Heart right ventricle (tissue), 16 donors: Measurements from ENCODE around the gene C7. TPM values are rescaled to one million over a fixed set of nuclear protein-coding genes. Genes with fewer than 3 reads are reported as not detected.
"Not testable (repeated sequence)": the region's sequence is repeated elsewhere in the genome, so short reads cannot be mapped to it uniquely, and the experiment has no call there.

Experiments used
- ATAC-seq, 8 donors: fragments of 200-7000 bp; cut with Tn5 transposase; one replicate each; pipeline ENCODE4 v1.9.1; 2020; ENCODE audit warnings: mild to moderate bottlenecking in 8 of 8, moderate library complexity in 8 of 8, moderate number of reproducible peaks in 1 of 8
- DNase-seq, 2 donors: peaks; one replicate each; pipeline ENCODE4 v3.0.0-alpha.2; 2020
- H3K27ac ChIP-seq, 10 donors: fragments of 200-600 bp; sonication (generic) in 2 of 10; one replicate each; pipeline versions ENCODE4 v1.5.0 to v1.8.0; 2020 to 2022; ENCODE audit warnings: mild to moderate bottlenecking in 3 of 10
- H3K27me3 ChIP-seq, 7 donors: fragments of 200-600 bp; one replicate each; pipeline ENCODE4 v1.8.0; 2021 to 2022; ENCODE audit warnings: mild to moderate bottlenecking in 2 of 7
- H3K36me3 ChIP-seq, 9 donors: fragments of 200-600 bp; sonication (generic) in 1 of 9; one replicate each; pipeline versions ENCODE4 v1.5.0 to v1.8.0; 2020 to 2022; ENCODE audit warnings: mild to moderate bottlenecking in 2 of 9
- H3K4me1 ChIP-seq, 9 donors: fragments of 200-600 bp; sonication (generic) in 1 of 9; one replicate each; pipeline versions ENCODE4 v1.5.0 to v1.8.0; 2020 to 2022; ENCODE audit warnings: mild to moderate bottlenecking in 4 of 9
- H3K4me3 ChIP-seq, 10 donors: fragments of 200-600 bp; sonication (generic) in 2 of 10; one replicate each; pipeline versions ENCODE4 v1.5.0 to v1.8.0; 2020 to 2022; ENCODE audit warnings: mild to moderate bottlenecking in 7 of 10, moderate library complexity in 2 of 10
- H3K9me3 ChIP-seq, 11 donors: fragments of 200-600 bp in 10 of 11; sonication (generic) in 2 of 11; one replicate each; pipeline versions ENCODE4 v1.5.0 to v1.8.0; 2013 to 2022; ENCODE audit warnings: mild to moderate bottlenecking in 2 of 11, control low read depth in 1 of 11, moderate library complexity in 1 of 11
- CTCF ChIP-seq, 9 donors: fragments of 200-600 bp; sonication (generic) in 2 of 9; IDR thresholded peaks; one replicate each; pipeline versions ENCODE4 v1.5.0 to v1.8.0; 2021 to 2022; ENCODE audit warnings: antibody characterized with exemption in 9 of 9, mild to moderate bottlenecking in 5 of 9, moderate library complexity in 1 of 9
- WGBS, 2 donors: extraction: QIAGEN DNeasy Blood & Tissue Kit; methylation state at CpG; one replicate each; pipeline ENCODE4 v1.1.7; 2013; ENCODE audit warnings: inconsistent platforms in 1 of 2; 5-methylcytosine and 5-hydroxymethylcytosine counted together
- intact Hi-C, 10 donors: fragments of 100-400 bp; cut with DNase I; formaldehyde crosslinking; loops; one replicate each; pipeline versions ENCODE4 v1.11.1 to v1.14.2; 2022
- polyA plus RNA-seq, 2 donors: library from polyadenylated mRNA; stranded (reverse); fragments of 200-250 nt; gene quantifications; one replicate each; pipeline ENCODE4 v1.2.3, GENCODE V29; 2013
- total RNA-seq, 10 donors: library from RNA; stranded (reverse); fragmentation: NEBNext Ultra II Directional in 3 of 10; extraction: Animal tissue kit (Norgen Biotek cat#: 25700) in 3 of 10; gene quantifications; one replicate each; pipeline versions ENCODE4 v1.2.1 to v1.2.4, GENCODE V29; 2021 to 2023
- donor health status: Arrhythmogenic right ventricular cardiomyopathy.
- donor health status: ischemic (EF 13 %, LVEDD 7.1; RV severe dilation, severe dysfunction).
- donor health status: healthy with polysubstance abuse.
- donor health status: DM: no; HTN: yes; CAD: no.
- donor health status: DM: no; HTN: no; CAD: no.
- donor health status: ischemic (EF 25% LVEDD 6.9; RV normal size, moderate dysfunction).
- donor health status: ischemic (EF 25% LVEDD 5.7; RV mildly dilated, moderate dysfunction).
- donor health status: healthy.
- donor health status: DM: yes; HTN: yes; CAD: no.
- donor health status: Ischemic cardiomyopathy.
- donor health status: ischemic (EF 35%, LVEDD 5.7; RV mildly dilated, moderate dysfunction).
- donor health status: nonischemic (EF 11% LVEDD 7.7; RV severe dilation, severe dysfunction).
- donor health status: DM: yes; HTN: yes; CAD: no.
- donor health status: PGD.
- donor health status: ischemic (EF 29% LVEDD 5.4; RV normal size, mild dysfunction).
- donor health status: nonischemic (EF 23%, LVEDD 6.1; RV moderate dilation, normal function).

C7 gene
- total and polyA plus RNA-seq, 12 donors = 43.9 to 399 (median 99.5) TPM

- H3K36me3 ChIP-seq = no peaks in the 10 kb centered on the region
- no peaks in the 10 kb centered on the region for H3K4me1 ChIP-seq
- intact Hi-C loops = loop anchor here in 6 of 10 donors (10.0 kb wide), 4 partner anchors 116 to 1296 kb away; partner anchors contain the start of gene TTC33 (in 1 of the 6)
- H3K27me3 ChIP-seq = no peaks in the 10 kb centered on the region
- no peak for ATAC-seq
- H3K9me3 ChIP-seq = no peaks in the 10 kb centered on the region
- H3K4me3 ChIP-seq = no peak overlapping the region
- no peak for TF ChIP-seq CTCF (IDR thresholded peaks at IDR 0.05)
- WGBS, 2 donors = 76 to 79% methylated on average over 4 of the region's 4 CpGs
- DNase-seq = no peak
- H3K27ac ChIP-seq = no peak overlapping the region
Observed at GRCh38 chr5:40871177-40871576, 38.1 kb upstream of the C7 start.

- intact Hi-C loops = loop anchor here in 6 of 10 donors (10.0 kb wide), 4 partner anchors 117 to 1297 kb away; partner anchors contain the start of gene TTC33 (in 1 of the 6)
- H3K4me3 ChIP-seq, DNase-seq, H3K27ac ChIP-seq, H3K27me3 ChIP-seq, H3K4me1 ChIP-seq, H3K36me3 ChIP-seq, H3K9me3 ChIP-seq, ATAC-seq: not testable (repeated sequence)
- 95% methylated on average over 8 of the region's 8 CpGs for WGBS, 2 donors
Observed at GRCh38 chr5:40872253-40872652, 37.0 kb upstream of the C7 start.

GRCh38 chr5:40873286-40873880 is 35.9 kb upstream of the C7 start:
- H3K4me1 ChIP-seq = no peaks in the 10 kb centered on the region
- H3K4me3 ChIP-seq = no peak overlapping the region
- no peak overlapping the region for H3K27ac ChIP-seq
- DNase-seq (no peak), ATAC-seq (no peak)
- intact Hi-C loops = loop anchor here in 6 of 10 donors (10.0 kb wide), 4 partner anchors 119 to 1299 kb away; partner anchors contain the start of gene TTC33 (in 1 of the 6)
- 83 to 95% methylated on average over 3 of the region's 3 CpGs for WGBS, 2 donors
- TF ChIP-seq CTCF (IDR thresholded peaks at IDR 0.05) = no peak
- H3K36me3 ChIP-seq = no peaks in the 10 kb centered on the region
- peaks cover 0 to 6% (median 0%) of the 10 kb centered on the region in 11 donors for H3K9me3 ChIP-seq
- H3K27me3 ChIP-seq = no peaks in the 10 kb centered on the region

- no peak overlapping the region for H3K27ac ChIP-seq
- ATAC-seq (no peak), DNase-seq (no peak)
- intact Hi-C loops = loop anchor here in 9 of 10 donors (5.0 to 10.0 kb wide), 9 partner anchors 34 to 1301 kb away; partner anchors contain the start of genes TTC33 (in 5 of the 9) and CARD6 (in 2 of the 9)
- peaks cover 0 to 6% (median 0%) of the 10 kb centered on the region in 11 donors for H3K9me3 ChIP-seq
- no peak overlapping the region for H3K4me3 ChIP-seq
- peaks cover 0 to 3% (median 0%) of the 10 kb centered on the region in 9 donors for H3K4me1 ChIP-seq
- H3K27me3 ChIP-seq = no peaks in the 10 kb centered on the region
- no peak for TF ChIP-seq CTCF (IDR thresholded peaks at IDR 0.05)
- 77% methylated on average over 3 of the region's 3 CpGs for WGBS, 2 donors
- no peaks in the 10 kb centered on the region for H3K36me3 ChIP-seq
Observed at GRCh38 chr5:40875958-40876357, 33.3 kb upstream of the C7 start.
